Colon (tissue), 2 donors: ENCODE data around the gene OVCH2.
"Not testable (repeated sequence)": the region's sequence is repeated elsewhere in the genome, so short reads cannot be mapped to it uniquely, and the experiment has no call there.

Experiments
- FAIRE-seq: peaks from 2 replicates; lab custom pipeline; 2012; peaks lifted over from hg19 to GRCh38; lab: Jason Lieb, UNC
- donor health status: control.
- donor health status: control.

The OVCH2 gene

GRCh38 chr11:7706377-7706776 is at the start of gene OVCH2:
Gene OVCH2, minus strand, starts transcription at chr11:7706477. Its CDS starts 83 bp downstream, at chr11:7706394.
- FAIRE-seq = no peak

GRCh38 chr11:7749456-7749855 is 43.2 kb upstream of the OVCH2 start:
- no peak for FAIRE-seq

DNA sequence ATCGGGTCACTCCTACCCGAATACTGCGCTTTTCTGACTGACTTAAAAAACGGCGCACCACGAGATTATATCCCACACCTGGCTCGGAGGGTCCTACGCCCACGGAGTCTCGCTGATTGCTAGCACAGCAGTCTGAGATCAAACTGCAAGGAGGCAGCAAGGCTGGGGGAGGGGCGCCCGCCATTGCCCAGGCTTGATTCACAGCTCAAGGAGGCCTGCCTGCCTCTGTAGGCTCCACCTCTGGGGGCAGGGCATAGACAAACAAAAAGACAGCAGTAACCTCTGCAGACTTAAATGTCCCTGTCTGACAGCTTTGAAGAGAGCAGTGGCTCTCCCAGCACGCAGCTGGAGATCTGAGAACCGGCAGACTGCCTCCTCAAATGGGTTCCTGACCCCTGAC is 28.5 kb upstream of the OVCH2 start:
- FAIRE-seq = not testable (repeated sequence)

GRCh38 chr11:7714786-7715185 is 8.5 kb upstream of the OVCH2 start:
- FAIRE-seq = no peak

DNA sequence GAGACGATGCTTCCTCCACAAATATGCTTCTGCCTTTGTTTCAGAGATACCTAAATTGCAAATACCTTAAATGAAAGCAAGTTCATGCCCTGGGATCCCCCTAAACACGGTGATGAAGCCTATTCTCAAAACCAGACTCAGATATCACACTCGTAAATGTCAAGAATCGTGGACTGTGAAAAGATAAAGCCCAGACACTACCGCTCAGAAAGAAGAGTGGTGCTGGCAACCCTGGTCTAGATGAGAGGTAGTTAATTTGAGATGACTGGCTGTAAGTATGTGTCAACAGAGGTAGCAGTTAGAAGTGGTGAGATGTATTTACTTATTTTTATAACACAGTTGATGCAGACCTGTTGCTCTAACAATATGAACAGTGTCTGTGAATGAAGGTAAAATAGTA is 2.5 kb downstream of the OVCH2 start:
- FAIRE-seq = no peak

- FAIRE-seq = no peak
Observed at GRCh38 chr11:7696424-7696823, 9.9 kb downstream of the OVCH2 start.

DNA sequence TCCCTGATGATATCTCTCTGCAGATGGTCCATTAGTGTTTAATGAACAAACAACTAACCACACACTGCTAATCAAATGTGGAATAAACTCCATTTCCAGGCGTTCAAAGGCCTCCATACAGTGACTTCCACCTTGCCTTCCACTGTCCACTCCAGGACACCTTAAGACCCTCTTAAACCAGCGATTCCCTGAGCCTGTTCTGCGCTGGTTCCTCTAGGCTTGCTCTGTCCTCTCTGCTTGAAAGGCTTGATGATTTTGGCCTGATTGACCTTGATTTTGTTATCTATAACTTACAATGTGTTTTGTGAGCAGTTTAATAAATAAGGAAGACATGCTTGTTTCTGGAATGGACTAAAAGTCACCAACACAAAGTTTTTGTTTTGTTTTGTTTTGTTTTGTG is 12.0 kb downstream of the OVCH2 start:
- FAIRE-seq = no peak

- no peak for FAIRE-seq
Observed at GRCh38 chr11:7692426-7692825, 13.9 kb downstream of the OVCH2 start.

- FAIRE-seq = no peak
Observed at GRCh38 chr11:7691759-7692350, 14.4 kb downstream of the OVCH2 start.

DNA sequence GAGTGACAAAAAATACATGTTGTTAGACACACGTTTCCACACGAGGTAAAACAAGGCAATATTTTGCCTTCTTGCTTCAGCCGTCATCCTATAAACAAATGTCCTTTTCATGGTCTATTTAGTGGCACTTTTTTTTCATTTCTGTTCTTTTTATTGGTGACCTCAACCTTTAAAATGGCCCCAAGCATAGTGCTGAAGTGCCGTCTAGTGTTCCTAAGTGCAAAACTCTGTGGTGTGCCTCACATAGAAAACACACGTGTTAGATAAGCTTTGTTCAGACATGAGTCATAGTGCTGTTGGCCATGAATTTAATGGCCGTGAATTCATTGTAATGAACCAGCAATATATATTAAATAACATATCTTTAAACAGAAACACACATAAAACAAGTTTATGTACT is 15.6 kb downstream of the OVCH2 start:
- FAIRE-seq = no peak

- no peak for FAIRE-seq
Observed at GRCh38 chr11:7689239-7689638, 17.0 kb downstream of the OVCH2 start.

DNA sequence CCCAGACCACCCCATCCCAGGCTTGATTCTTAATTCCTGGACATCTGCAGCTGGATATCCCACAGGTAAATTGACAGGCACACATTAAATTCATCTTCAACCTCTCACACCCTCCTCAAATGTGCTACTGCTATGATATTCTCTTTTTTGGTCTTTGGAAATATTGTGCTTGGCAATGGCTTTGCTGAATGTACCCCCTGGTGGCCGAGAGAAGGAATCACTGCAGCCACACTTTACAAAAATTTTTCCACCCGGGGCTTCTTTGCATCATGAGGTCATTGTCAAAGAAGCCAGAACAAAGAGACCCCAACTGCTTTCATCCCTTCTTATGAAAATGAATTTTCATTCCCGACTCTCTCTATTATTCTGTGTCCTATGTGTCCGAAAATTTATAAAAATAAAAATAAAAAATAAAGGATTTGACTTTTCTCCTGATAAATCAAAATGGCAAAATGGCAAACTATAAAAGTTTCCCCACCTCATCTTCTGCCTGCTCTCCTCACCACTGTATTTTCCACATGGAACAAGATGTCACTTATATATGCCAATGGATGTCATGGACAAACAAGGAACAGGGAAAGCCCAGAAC is 17.9 kb downstream of the OVCH2 start:
- FAIRE-seq = no peak

DNA sequence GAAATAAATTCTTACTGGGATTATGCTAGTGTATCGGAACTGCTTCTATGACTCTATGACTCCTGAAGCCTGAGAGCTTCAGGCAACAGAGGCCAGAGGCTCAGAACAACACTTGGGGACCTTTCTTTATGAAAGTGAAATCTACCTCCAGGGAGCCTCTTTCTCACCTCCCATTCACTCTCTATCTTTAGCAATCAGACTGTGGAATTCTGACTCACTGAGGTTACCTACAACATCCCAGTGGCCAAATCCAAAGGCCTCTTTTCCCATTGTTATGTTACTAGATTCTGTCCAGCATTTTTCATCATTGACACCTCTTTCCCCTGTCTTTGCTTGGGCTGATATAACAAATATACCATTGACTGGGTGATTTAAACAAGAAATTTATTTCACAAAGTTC is 18.9 kb downstream of the OVCH2 start:
- no peak for FAIRE-seq

DNA sequence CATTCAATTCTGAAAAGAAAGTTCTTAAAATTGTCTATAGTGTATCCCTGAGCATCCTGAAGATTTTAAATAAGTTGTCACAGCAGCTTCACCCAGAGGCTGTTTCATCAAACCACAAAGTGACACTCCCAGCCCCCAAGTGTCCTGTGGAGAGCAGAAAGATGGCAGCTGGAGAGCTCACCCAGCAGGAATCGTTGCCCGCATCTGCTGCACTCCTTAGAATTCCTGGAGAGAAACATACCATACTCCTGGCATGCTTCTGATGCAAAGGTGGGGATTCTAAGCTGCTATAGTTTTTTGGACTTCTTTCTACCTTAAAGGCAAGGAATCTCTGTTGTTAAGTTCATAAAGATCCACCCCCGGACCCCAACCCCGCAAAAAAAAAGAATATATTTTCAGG is 19.5 kb downstream of the OVCH2 start:
- FAIRE-seq = no peak

- FAIRE-seq = no peak
Observed at GRCh38 chr11:7683571-7683970, 22.7 kb downstream of the OVCH2 start.

GRCh38 chr11:7677796-7678201 is 28.5 kb downstream of the OVCH2 start:
- FAIRE-seq = no peak

DNA sequence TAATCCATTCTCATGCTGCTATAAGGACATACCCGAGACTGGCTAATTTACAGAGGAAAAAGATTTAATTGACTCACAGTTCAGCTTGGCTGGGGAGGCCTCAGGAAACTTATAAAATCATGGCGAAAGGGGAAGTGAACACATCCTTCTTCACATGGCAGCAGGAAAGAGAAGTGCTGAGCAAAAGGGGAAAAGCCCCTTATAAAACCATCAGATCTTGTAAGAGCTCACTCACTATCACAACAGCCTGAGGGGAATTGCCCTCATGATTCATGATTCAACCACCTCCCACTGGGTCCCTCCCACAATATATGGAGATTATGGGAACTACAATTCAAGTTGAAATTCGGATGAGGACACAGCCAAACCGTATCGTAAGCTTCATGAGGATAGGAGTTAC is 29.2 kb downstream of the OVCH2 start:
- no peak for FAIRE-seq

GRCh38 chr11:7675631-7676030 is 30.6 kb downstream of the OVCH2 start:
- no peak for FAIRE-seq

DNA sequence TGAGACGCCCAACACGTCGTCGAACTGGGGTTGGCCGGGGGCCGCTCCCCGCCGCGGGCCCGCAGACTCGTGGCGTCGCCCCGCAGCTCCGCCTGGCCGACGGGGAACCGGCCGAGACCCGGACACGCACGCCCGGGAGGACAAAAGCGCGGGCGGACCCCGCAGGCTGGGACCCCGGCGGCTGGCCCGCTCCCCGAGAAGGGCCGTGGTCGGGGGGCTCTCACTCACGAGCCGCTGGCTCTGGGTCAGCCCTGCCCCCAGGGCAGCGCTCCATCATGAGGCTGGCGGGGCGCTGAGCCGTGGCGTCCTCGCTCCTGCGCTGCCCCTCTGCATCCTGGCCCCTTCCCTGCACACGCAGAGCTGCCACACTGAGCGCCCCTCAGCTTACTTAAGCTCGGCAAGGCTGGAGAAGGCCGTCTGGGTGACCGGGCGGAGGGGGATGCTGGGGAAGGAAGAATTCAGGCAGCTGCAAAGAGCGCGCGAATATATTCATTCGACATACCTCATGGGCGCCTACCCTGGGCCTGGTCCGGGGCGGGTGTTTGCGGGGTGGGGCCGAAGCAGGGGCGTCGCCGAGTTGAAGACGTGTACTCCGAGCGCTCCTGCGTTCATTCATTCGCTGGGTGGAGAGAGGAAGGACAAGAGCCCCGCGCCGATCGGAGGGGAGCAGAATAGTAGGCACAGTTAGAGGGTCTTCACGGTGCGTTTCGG is 32.4 kb downstream of the OVCH2 start:
- no peak for FAIRE-seq

GRCh38 chr11:7672960-7673723 is 33.1 kb downstream of the OVCH2 start, which contains the start of gene CYB5R2:
Gene CYB5R2, minus strand, starts transcription at chr11:7673500. Its CDS starts 675 bp downstream, at chr11:7672825.
- FAIRE-seq = no peak

DNA sequence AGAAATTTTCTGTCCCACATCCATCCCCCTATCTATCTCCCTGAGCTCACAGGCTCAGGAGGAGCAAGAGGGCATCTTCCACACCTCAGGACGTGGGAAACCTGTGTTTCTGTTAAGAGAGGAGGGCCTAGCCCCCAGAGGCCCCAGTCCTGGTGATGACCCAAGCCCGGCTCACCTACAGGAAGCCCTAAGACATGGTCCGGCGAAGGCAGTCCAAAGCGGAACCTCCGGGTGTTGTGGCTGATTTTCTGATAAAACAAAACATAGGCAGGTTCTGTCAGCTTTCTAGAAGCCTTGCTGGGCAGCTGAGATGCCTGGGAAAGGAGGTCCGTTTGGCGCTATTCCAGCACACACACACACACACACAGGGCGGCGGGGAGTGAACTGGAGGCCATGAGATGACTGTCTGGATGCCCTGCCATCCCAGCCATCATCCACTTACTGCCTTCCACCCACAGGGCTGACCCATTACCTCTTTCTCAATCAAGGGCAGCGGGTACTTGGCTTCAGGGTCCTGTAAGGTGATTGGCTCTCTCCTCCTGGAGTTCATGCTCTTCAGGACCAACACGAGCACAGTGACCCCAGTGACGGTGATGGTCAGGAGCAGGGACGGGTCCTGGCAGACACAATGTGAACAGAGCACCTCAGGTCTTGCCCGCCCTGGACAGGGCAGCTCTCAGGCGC is 33.9 kb downstream of the OVCH2 start:
- no peak for FAIRE-seq
